ENCODE measurements around the gene TSEN15.
A peak's percentile ranks its signal among the peaks of the same experiment; 100 is the strongest.

TSEN15 gene

GRCh38 chr1:184051485-184052193 is at the start of gene TSEN15:
TSEN15 (plus strand) TSS chr1:184051730; CDS start chr1:184051756, 26 bp downstream.
- peak; percentile 74 for DNase-seq (ENCODE audit: low read depth)

- no peak for DNase-seq (ENCODE audit: low read depth)
These were observed 49.5 kb upstream of the TSEN15 start for GRCh38 chr1:184002071-184002470.

GRCh38 chr1:184004935-184005334 is 46.6 kb upstream of the TSEN15 start:
- no peak for DNase-seq (ENCODE audit: low read depth)

- DNase-seq (ENCODE audit: low read depth), result no peak
These were observed 46.0 kb upstream of the TSEN15 start for GRCh38 chr1:184005506-184005905.

GRCh38 chr1:184010788-184011187 is 40.7 kb upstream of the TSEN15 start:
- DNase-seq (ENCODE audit: low read depth), result no peak

GRCh38 chr1:184012187-184012586 is 39.3 kb upstream of the TSEN15 start:
- DNase-seq (ENCODE audit: low read depth), result no peak

- no peak for DNase-seq (ENCODE audit: low read depth)
These were observed 37.3 kb upstream of the TSEN15 start for GRCh38 chr1:184014271-184014670.

GRCh38 chr1:184016169-184016568 is 35.4 kb upstream of the TSEN15 start:
- DNase-seq (ENCODE audit: low read depth), result no peak

GRCh38 chr1:184017306-184017705 is 34.2 kb upstream of the TSEN15 start:
- no peak for DNase-seq (ENCODE audit: low read depth)

GRCh38 chr1:184018622-184019021 is 32.9 kb upstream of the TSEN15 start:
- no peak for DNase-seq (ENCODE audit: low read depth)

- no peak for DNase-seq (ENCODE audit: low read depth)
These were observed 32.5 kb upstream of the TSEN15 start for GRCh38 chr1:184019069-184019468.

GRCh38 chr1:184019506-184019905 is 32.0 kb upstream of the TSEN15 start:
- DNase-seq (ENCODE audit: low read depth), result no peak

GRCh38 chr1:184020328-184020727 is 31.2 kb upstream of the TSEN15 start:
- no peak for DNase-seq (ENCODE audit: low read depth)

- no peak for DNase-seq (ENCODE audit: low read depth)
These were observed 30.7 kb upstream of the TSEN15 start for GRCh38 chr1:184020855-184021254.

GRCh38 chr1:184021728-184022127 is 29.8 kb upstream of the TSEN15 start:
- no peak for DNase-seq (ENCODE audit: low read depth)

- DNase-seq (ENCODE audit: low read depth), result no peak
These were observed 28.9 kb upstream of the TSEN15 start for GRCh38 chr1:184022668-184023067.

GRCh38 chr1:184023171-184023570 is 28.4 kb upstream of the TSEN15 start:
- DNase-seq (ENCODE audit: low read depth), result no peak

- no peak for DNase-seq (ENCODE audit: low read depth)
These were observed 26.3 kb upstream of the TSEN15 start for GRCh38 chr1:184025242-184025675.

GRCh38 chr1:184027826-184028695 is 23.5 kb upstream of the TSEN15 start:
- DNase-seq (ENCODE audit: low read depth), result no peak

GRCh38 chr1:184028854-184029623 is 22.5 kb upstream of the TSEN15 start:
- DNase-seq (ENCODE audit: low read depth), result no peak

GRCh38 chr1:184030433-184031091 is 21.0 kb upstream of the TSEN15 start:
- DNase-seq (ENCODE audit: low read depth), result no peak

GRCh38 chr1:184031092-184031408 is 20.5 kb upstream of the TSEN15 start:
- no peak for DNase-seq (ENCODE audit: low read depth)
